Muscle layer of colon (tissue), 2 donors: ENCODE measurements around the gene DNAJB6.

ENCODE experiments used
- H3K27ac ChIP-seq: one replicate; pipeline ENCODE4 v1.7.0; 2013; ENCODE audit warnings: low read depth, mild to moderate bottlenecking, low read length, moderate library complexity
- H3K27me3 ChIP-seq, 2 donors: one replicate each; pipeline ENCODE4 v1.7.0; 2013; ENCODE audit warnings: low read length in 2 of 2, mild to moderate bottlenecking in 2 of 2; ENCODE audit not compliant: insufficient read depth in 2 of 2, control insufficient read depth in 1 of 2
- H3K36me3 ChIP-seq: one replicate; pipeline ENCODE4 v1.7.0; 2013; ENCODE audit warnings: mild to moderate bottlenecking, low read length; ENCODE audit not compliant: insufficient read depth
- H3K4me1 ChIP-seq: one replicate; pipeline ENCODE4 v1.7.0; 2013; ENCODE audit warnings: mild to moderate bottlenecking, low read length; ENCODE audit not compliant: insufficient read depth
- H3K4me3 ChIP-seq, 2 donors: one replicate each; pipeline ENCODE4 v1.7.0; 2013; ENCODE audit warnings: low read length in 2 of 2, low read depth in 1 of 2, mild to moderate bottlenecking in 1 of 2, moderate library complexity in 1 of 2
- H3K9ac ChIP-seq: one replicate; pipeline ENCODE4 v1.7.0; 2013; ENCODE audit warnings: low read length
- H3K9me3 ChIP-seq: one replicate; pipeline ENCODE4 v1.7.0; 2013; ENCODE audit warnings: mild to moderate bottlenecking, low read length
- donor health status: abdominal sarcoma.
- donor health status: Adenocarcinoma of cecum.

The DNAJB6 gene

GRCh38 chr7:157336383-157337315 is at the start of gene DNAJB6:
Gene DNAJB6 (plus strand): TSS chr7:157337004. CDS start chr7:157358573, 21,569 bp downstream.
- peak within 1 kb of the TSS; percentile 81 for H3K27ac ChIP-seq
- peak within 1 kb of the TSS; percentile 60 for H3K9ac ChIP-seq
- no peaks in the 10 kb centered on the region for H3K36me3 ChIP-seq
- H3K9me3 ChIP-seq = no peaks in the 10 kb centered on the region
- H3K4me3 ChIP-seq = peak within 1 kb of the TSS; percentile 58 to 79
- H3K4me1 ChIP-seq = peaks cover 29% of the 10 kb centered on the region
- no peaks in the 10 kb centered on the region for H3K27me3 ChIP-seq

DNA sequence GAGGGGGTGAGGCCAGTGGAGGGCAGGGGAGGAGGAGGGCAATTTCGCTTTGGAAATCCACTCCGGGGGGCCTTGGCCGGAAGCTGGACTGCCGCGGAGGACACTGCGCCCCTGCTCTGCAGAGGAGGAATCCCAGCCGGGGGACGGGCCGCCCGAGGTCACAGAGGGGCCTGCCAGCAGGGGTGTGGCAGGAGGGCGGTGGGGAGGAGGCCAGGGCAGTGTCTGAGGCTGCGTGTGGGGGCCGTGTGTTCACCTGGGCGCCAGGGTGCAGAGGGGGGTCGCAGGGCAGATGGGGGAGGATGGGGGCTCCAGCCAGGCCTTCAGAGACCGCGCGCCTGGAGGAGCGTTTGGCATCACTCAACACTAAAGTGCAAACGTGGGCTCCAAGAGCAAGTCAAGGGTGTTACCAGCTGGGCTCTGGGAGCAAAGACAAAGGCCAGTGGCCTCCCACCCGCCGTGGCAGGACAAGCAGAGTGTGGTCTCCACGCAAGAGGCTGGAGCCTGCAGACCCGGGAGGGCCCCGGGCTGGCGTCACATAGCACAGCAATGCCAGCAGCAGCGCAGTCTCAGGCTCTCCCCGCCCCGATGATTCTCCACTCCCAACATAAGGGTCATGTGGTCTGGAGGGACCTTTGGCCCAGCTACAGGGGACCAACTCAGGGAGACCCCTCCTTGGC is 45.3 kb upstream of the DNAJB6 start:
- Histone ChIP-seq H3K9ac (no peak overlapping the region), H3K36me3 (no peaks in the 10 kb centered on the region), H3K4me1 (no peaks in the 10 kb centered on the region), H3K27me3 (no peaks in the 10 kb centered on the region), H3K27ac (no peak overlapping the region), H3K9me3 (no peaks in the 10 kb centered on the region), H3K4me3 (no peak overlapping the region)

DNA sequence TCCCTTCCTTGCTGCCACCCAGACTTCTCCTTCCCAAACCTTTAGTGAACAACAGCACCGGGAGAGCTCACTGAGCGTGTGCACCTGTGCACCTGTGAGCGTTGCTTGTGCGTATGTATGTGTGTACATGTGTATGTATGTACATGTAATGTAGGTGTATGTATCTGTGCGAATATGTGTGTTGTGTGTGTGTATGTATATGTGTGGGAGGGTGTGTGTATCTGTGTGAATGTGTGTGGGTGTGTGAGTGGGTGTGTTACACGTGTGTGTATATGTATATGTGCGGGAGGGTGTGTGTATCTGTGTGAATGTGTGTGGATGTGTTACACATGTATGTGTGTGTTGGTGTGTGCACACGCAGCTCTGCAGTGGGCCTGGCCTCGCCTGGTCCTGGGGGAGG is 44.5 kb upstream of the DNAJB6 start:
- no peak overlapping the region for H3K4me3 ChIP-seq
- no peaks in the 10 kb centered on the region for H3K9me3 ChIP-seq
- H3K9ac ChIP-seq = no peak overlapping the region
- no peaks in the 10 kb centered on the region for H3K27me3 ChIP-seq
- H3K36me3 ChIP-seq = no peaks in the 10 kb centered on the region
- no peak overlapping the region for H3K27ac ChIP-seq
- H3K4me1 ChIP-seq = no peaks in the 10 kb centered on the region

- Histone ChIP-seq H3K9me3 (no peaks in the 10 kb centered on the region), H3K4me3 (no peak overlapping the region), H3K9ac (no peak overlapping the region), H3K36me3 (no peaks in the 10 kb centered on the region), H3K27ac (no peak overlapping the region), H3K4me1 (no peaks in the 10 kb centered on the region), H3K27me3 (no peaks in the 10 kb centered on the region)
These were observed 43.9 kb upstream of the DNAJB6 start for GRCh38 chr7:157292770-157293412.

GRCh38 chr7:157293413-157293788 is 43.4 kb upstream of the DNAJB6 start:
- no peaks in the 10 kb centered on the region for H3K9me3 ChIP-seq
- no peak overlapping the region for H3K27ac ChIP-seq
- H3K4me1 ChIP-seq = no peaks in the 10 kb centered on the region
- H3K4me3 ChIP-seq = no peak overlapping the region
- no peaks in the 10 kb centered on the region for H3K36me3 ChIP-seq
- no peak overlapping the region for H3K9ac ChIP-seq
- no peaks in the 10 kb centered on the region for H3K27me3 ChIP-seq

DNA sequence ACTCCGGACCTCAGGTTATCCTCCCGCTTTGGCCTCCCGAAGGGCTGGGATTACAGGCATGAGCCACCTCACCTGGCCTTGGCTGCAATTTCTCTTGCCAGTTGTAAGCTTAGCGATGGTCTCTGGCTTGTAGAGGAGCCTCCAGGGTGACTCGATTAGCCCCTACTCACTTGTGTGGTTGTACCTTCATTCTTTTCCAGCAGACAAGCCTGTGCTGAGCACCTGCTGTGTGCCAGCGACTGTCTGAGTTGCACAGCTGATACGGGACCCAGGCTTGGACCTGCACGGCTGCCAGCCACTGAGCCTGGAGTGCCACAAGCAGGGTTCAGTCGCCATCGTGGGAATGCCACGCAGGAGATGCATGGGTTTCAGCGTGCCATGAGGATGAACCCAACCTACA is 42.0 kb upstream of the DNAJB6 start:
- Histone ChIP-seq H3K36me3 (no peaks in the 10 kb centered on the region), H3K27me3 (peaks cover 0 to 6% of the 10 kb centered on the region in 2 donors), H3K27ac (no peak overlapping the region), H3K9ac (no peak overlapping the region), H3K4me1 (no peaks in the 10 kb centered on the region), H3K9me3 (no peaks in the 10 kb centered on the region), H3K4me3 (no peak overlapping the region)

- Histone ChIP-seq H3K9me3 (no peaks in the 10 kb centered on the region), H3K4me1 (no peaks in the 10 kb centered on the region), H3K4me3 (no peak overlapping the region), H3K36me3 (no peaks in the 10 kb centered on the region), H3K27me3 (peaks cover 0 to 6% of the 10 kb centered on the region in 2 donors), H3K9ac (no peak overlapping the region), H3K27ac (no peak overlapping the region)
These were observed 41.5 kb upstream of the DNAJB6 start for GRCh38 chr7:157295338-157295737.

DNA sequence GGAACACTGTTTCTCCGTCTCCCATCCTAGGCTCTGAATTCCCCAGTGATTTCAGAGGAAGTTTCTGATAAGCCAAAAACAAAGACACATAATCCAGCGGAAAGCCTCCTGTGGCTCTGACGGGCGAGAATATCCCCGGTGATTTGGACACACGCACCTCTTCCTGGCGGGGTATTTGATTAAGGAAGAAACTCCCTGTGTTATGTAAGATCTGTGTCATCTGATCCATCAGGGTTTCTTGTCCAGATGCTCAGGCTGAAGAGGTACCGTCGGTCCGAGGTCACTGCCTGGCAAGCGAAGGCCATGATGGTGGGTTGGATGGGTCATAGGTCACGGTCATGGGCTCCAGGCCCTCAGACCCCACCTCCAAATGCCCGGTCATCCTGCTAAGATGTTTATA is 39.6 kb upstream of the DNAJB6 start:
- Histone ChIP-seq H3K9ac (no peak overlapping the region), H3K27me3 (peaks cover 0 to 6% of the 10 kb centered on the region in 2 donors), H3K4me3 (no peak overlapping the region), H3K4me1 (no peaks in the 10 kb centered on the region), H3K36me3 (no peaks in the 10 kb centered on the region), H3K9me3 (no peaks in the 10 kb centered on the region), H3K27ac (no peak overlapping the region)

GRCh38 chr7:157299317-157299612 is 37.5 kb upstream of the DNAJB6 start:
- peaks cover 0 to 6% of the 10 kb centered on the region in 2 donors for H3K27me3 ChIP-seq
- no peaks in the 10 kb centered on the region for H3K4me1 ChIP-seq
- H3K9me3 ChIP-seq = no peaks in the 10 kb centered on the region
- no peak overlapping the region for H3K9ac ChIP-seq
- no peak overlapping the region for H3K4me3 ChIP-seq
- H3K27ac ChIP-seq = no peak overlapping the region
- no peaks in the 10 kb centered on the region for H3K36me3 ChIP-seq

DNA sequence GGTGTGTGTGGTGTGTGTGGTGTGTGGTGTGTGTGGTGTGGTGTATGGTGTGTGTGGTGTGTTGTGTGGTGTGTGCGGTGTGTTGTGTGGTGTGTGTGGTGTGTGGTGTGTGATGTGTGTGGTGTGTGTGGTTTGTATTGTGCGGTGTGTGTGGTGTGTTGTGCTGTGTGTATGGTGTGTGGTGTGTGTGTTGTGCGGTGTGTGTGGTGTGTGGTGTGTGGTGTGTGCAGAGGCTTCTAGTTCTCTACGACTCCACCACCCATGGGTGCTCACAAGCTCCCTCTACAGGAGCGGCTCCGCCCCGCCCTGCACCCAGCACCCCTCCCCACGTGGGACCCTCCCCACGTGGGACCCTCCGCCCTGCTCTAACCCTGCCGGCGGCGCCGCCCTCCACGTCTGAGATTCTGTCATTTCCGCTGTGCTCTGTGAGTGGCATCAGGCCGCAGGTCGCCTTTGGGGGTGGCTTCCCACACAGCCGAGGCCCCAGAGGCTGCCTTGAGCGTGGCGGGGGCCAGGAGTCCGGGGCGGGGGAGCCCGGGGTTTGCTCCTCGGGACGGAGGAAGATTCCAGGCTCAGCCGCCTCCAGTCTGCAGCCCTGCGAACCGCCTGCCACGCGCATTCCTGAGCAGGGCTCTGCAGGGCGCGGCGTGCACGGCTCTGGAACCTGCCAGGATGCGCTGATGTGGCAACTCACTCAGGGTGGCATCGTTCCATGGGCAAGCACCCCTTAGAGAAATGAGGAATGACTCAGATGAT is 37.0 kb upstream of the DNAJB6 start:
- Histone ChIP-seq H3K27ac (no peak overlapping the region), H3K9ac (no peak overlapping the region), H3K9me3 (no peaks in the 10 kb centered on the region), H3K27me3 (peaks cover 0 to 6% of the 10 kb centered on the region in 2 donors), H3K36me3 (no peaks in the 10 kb centered on the region), H3K4me3 (no peak overlapping the region), H3K4me1 (no peaks in the 10 kb centered on the region)

GRCh38 chr7:157300369-157300825 is 36.4 kb upstream of the DNAJB6 start:
- H3K27ac ChIP-seq = no peak overlapping the region
- H3K9ac ChIP-seq = no peak overlapping the region
- no peaks in the 10 kb centered on the region for H3K4me1 ChIP-seq
- H3K27me3 ChIP-seq = peaks cover 0 to 6% of the 10 kb centered on the region in 2 donors
- no peaks in the 10 kb centered on the region for H3K9me3 ChIP-seq
- H3K4me3 ChIP-seq = no peak overlapping the region
- H3K36me3 ChIP-seq = no peaks in the 10 kb centered on the region
